PC-3 (cell line): ENCODE measurements around the gene HLA-F.

ENCODE experiments used
- CTCF ChIP-seq: fragments of 300-600 bp; sonication (generic); conservative IDR thresholded peaks from 2 replicates; pipeline ENCODE4 v1.5.1; 2017; ENCODE audit warnings: antibody characterized with exemption, low read depth, mild to moderate bottlenecking, low read length
- EZH2 ChIP-seq: fragments of 300-600 bp; sonication (generic); IDR thresholded peaks from one replicate; pipeline ENCODE4 v1.6.1; 2017; ENCODE audit warnings: antibody characterized with exemption, mild to moderate bottlenecking, low read length; ENCODE audit not compliant: unreplicated experiment

DNA sequence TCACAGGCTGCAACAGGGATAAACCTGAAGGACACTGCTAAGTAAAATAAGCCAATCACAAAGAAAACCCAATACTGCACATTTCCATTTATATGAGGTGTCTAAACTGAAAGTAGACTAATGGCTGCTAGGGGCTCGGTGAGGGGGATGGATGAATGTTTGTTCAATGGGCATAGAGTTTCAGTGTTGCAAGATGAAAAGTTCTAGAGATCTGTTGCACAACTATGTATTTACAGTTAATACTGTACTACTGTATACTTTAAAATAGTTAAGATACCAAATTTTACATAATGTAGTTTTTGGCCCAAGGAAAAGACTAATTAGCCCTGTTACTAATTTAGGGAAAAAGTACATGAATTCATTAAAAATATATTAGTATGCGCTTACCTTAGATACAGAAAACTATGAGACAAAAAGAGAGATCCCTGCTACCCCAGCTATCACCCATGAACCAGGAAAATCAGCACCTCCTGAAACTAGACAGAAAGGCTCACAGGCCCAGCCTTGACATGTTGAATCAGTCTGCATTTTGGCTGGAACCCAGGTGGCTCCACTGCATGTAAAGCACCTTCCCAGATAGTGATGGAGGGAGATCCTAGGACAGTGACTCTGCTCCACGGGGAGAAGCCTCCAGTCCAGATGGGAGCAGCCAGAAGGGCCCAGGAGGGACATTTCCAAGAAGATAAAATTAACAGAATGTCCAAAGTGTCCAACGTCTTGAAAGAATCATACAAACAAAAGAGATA lies 16.1 kb downstream of the HLA-F start:
- TF ChIP-seq CTCF = no peak
- no peak for TF ChIP-seq EZH2
